Amniotic stem cell (primary cell): Measurements from ENCODE around the gene SYT17.

Source experiments
- DNase-seq: peaks from one replicate; lab custom pipeline; 2025; lab: John Stamatoyannopoulos, UW

SYT17 gene

GRCh38 chr16:19218581-19218980 lies 50.5 kb downstream of the SYT17 start:
- no peak for DNase-seq

- no peak for DNase-seq
Observed at GRCh38 chr16:19219836-19220235, 51.8 kb downstream of the SYT17 start.

GRCh38 chr16:19223235-19224170 lies 55.5 kb downstream of the SYT17 start:
- DNase-seq: no peak

GRCh38 chr16:19225651-19226050 lies 57.6 kb downstream of the SYT17 start:
- no peak for DNase-seq

- DNase-seq: no peak
Observed at GRCh38 chr16:19227643-19228042, 59.6 kb downstream of the SYT17 start.

- DNase-seq: no peak
Observed at GRCh38 chr16:19228052-19228451, 60.0 kb downstream of the SYT17 start.

- no peak for DNase-seq
Observed at GRCh38 chr16:19228575-19228974, 60.5 kb downstream of the SYT17 start.

- no peak for DNase-seq
Observed at GRCh38 chr16:19230575-19230974, 62.5 kb downstream of the SYT17 start.

GRCh38 chr16:19231881-19232280 lies 63.8 kb downstream of the SYT17 start:
- no peak for DNase-seq

- DNase-seq: no peak
Observed at GRCh38 chr16:19232988-19233387, 64.9 kb downstream of the SYT17 start.

GRCh38 chr16:19235478-19235877 lies 67.4 kb downstream of the SYT17 start:
- no peak for DNase-seq

- no peak for DNase-seq
Observed at GRCh38 chr16:19235886-19236285, 67.8 kb downstream of the SYT17 start.

GRCh38 chr16:19236561-19237209 lies 68.6 kb downstream of the SYT17 start:
- DNase-seq: no peak

GRCh38 chr16:19238406-19238805 lies 70.4 kb downstream of the SYT17 start:
- no peak for DNase-seq

GRCh38 chr16:19239511-19240155 lies 71.6 kb downstream of the SYT17 start:
- DNase-seq: no peak

- no peak for DNase-seq
Observed at GRCh38 chr16:19240494-19240893, 72.5 kb downstream of the SYT17 start.

- no peak for DNase-seq
Observed at GRCh38 chr16:19241512-19241911, 73.5 kb downstream of the SYT17 start.

GRCh38 chr16:19242186-19242585 lies 74.1 kb downstream of the SYT17 start:
- DNase-seq: no peak

- no peak for DNase-seq
Observed at GRCh38 chr16:19242987-19243575, 75.0 kb downstream of the SYT17 start.

GRCh38 chr16:19245326-19245925 lies 77.4 kb downstream of the SYT17 start:
- no peak for DNase-seq

GRCh38 chr16:19252904-19253303 lies 84.9 kb downstream of the SYT17 start:
- no peak for DNase-seq

GRCh38 chr16:19254611-19255010 lies 86.6 kb downstream of the SYT17 start:
- DNase-seq: no peak
